Brain pericyte (primary cell): Measurements from ENCODE around the gene TUBD1.
"Not testable (repeated sequence)": the region's sequence is repeated elsewhere in the genome, so short reads cannot be mapped to it uniquely, and the experiment has no call there.

Source experiments
- DNase-seq: peaks from one replicate; pipeline ENCODE4 v3.0.0-alpha.2; 2012; ENCODE audit warnings: low read depth, low spot score

TUBD1 gene

GRCh38 chr17:59876107-59876506, 16.6 kb downstream of the TUBD1 start:
- no peak for DNase-seq

- DNase-seq: no peak
Observed at GRCh38 chr17:59874376-59874775, 18.4 kb downstream of the TUBD1 start.

GRCh38 chr17:59873414-59873813, 19.3 kb downstream of the TUBD1 start:
- DNase-seq: not testable (repeated sequence)

GRCh38 chr17:59872351-59872750, 20.4 kb downstream of the TUBD1 start:
- DNase-seq: no peak

GRCh38 chr17:59870482-59870881, 22.3 kb downstream of the TUBD1 start:
- no peak for DNase-seq

- DNase-seq: no peak
Observed at GRCh38 chr17:59869941-59870218, 22.9 kb downstream of the TUBD1 start.

- no peak for DNase-seq
Observed at GRCh38 chr17:59863616-59864015, 29.1 kb downstream of the TUBD1 start.

GRCh38 chr17:59859444-59860025, 33.2 kb downstream of the TUBD1 start:
- DNase-seq: peak; percentile 40

GRCh38 chr17:59858932-59859331, 33.8 kb downstream of the TUBD1 start:
- DNase-seq: no peak

GRCh38 chr17:59858167-59858816, 34.5 kb downstream of the TUBD1 start:
- DNase-seq: no peak

- DNase-seq: no peak
Observed at GRCh38 chr17:59856859-59857794, 35.6 kb downstream of the TUBD1 start.

- DNase-seq: not testable (repeated sequence)
Observed at GRCh38 chr17:59853919-59854729, 38.6 kb downstream of the TUBD1 start.

- peak; percentile 69 for DNase-seq
Observed at GRCh38 chr17:59853168-59853918, 39.4 kb downstream of the TUBD1 start.

GRCh38 chr17:59852847-59853167, 39.9 kb downstream of the TUBD1 start:
- DNase-seq: not testable (repeated sequence)

- peak; percentile 52 for DNase-seq
Observed at GRCh38 chr17:59851439-59852375, 41.0 kb downstream of the TUBD1 start.

GRCh38 chr17:59850311-59850710, 42.4 kb downstream of the TUBD1 start:
- not testable (repeated sequence) for DNase-seq

- no peak for DNase-seq
Observed at GRCh38 chr17:59848778-59849177, 44.0 kb downstream of the TUBD1 start.

GRCh38 chr17:59848385-59848668, 44.4 kb downstream of the TUBD1 start:
- no peak for DNase-seq

- DNase-seq: no peak
Observed at GRCh38 chr17:59846394-59847165, 46.2 kb downstream of the TUBD1 start.
